Duodenal mucosa (tissue), 2 donors: ENCODE measurements around the gene ONECUT2.
"Not testable (repeated sequence)": the region's sequence is repeated elsewhere in the genome, so short reads cannot be mapped to it uniquely, and the experiment has no call there.

Source experiments
- H3K27ac ChIP-seq: one replicate; pipeline ENCODE4 v1.7.0; 2013; ENCODE audit warnings: low read depth, low read length
- H3K27me3 ChIP-seq, 2 donors: one replicate each; pipeline ENCODE4 v1.7.0; 2013; ENCODE audit warnings: low read length in 2 of 2, control low read depth in 1 of 2; ENCODE audit not compliant: insufficient read depth in 2 of 2, control insufficient read depth in 1 of 2
- H3K36me3 ChIP-seq, 2 donors: one replicate each; pipeline ENCODE4 v1.7.0; 2013; ENCODE audit warnings: low read length in 2 of 2, control low read depth in 1 of 2; ENCODE audit not compliant: insufficient read depth in 2 of 2, control insufficient read depth in 1 of 2
- H3K4me1 ChIP-seq, 2 donors: one replicate each; pipeline ENCODE4 v1.7.0; 2013; ENCODE audit warnings: low read length in 2 of 2, control low read depth in 1 of 2; ENCODE audit not compliant: insufficient read depth in 2 of 2, control insufficient read depth in 1 of 2
- H3K4me3 ChIP-seq, 2 donors: one replicate each; pipeline ENCODE4 v1.7.0; 2013; ENCODE audit warnings: low read length in 2 of 2, low read depth in 1 of 2
- H3K9ac ChIP-seq, 2 donors: one replicate each; pipeline ENCODE4 v1.7.0; 2013; ENCODE audit warnings: low read length in 2 of 2, low read depth in 1 of 2
- H3K9me3 ChIP-seq, 2 donors: one replicate each; pipeline ENCODE4 v1.7.0; 2013; ENCODE audit warnings: low read length in 2 of 2, control low read depth in 1 of 2; ENCODE audit not compliant: control insufficient read depth in 1 of 2

Gene ONECUT2

DNA sequence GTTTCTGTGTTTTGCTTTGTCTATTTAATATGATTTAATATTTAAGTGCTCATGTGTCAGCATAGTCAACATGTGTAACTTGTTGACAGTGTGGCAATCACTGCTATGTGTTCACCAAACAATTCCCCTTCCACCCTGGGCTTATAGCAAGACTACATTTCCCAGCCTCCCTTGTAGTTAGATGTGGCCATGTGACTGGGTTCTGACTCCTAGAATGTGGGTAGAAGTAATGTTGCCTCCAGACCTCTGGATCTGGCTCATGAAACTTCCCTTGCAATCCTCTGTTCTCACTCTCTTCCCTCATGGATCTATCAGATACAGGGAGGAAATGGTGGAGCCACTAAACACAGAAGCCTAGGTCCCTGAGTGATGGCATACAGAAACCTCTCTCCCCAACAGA is 87.2 kb downstream of the ONECUT2 start:
- H3K27me3 ChIP-seq, H3K4me3 ChIP-seq, H3K9me3 ChIP-seq, H3K4me1 ChIP-seq, H3K27ac ChIP-seq, H3K9ac ChIP-seq, H3K36me3 ChIP-seq: not testable (repeated sequence)

DNA sequence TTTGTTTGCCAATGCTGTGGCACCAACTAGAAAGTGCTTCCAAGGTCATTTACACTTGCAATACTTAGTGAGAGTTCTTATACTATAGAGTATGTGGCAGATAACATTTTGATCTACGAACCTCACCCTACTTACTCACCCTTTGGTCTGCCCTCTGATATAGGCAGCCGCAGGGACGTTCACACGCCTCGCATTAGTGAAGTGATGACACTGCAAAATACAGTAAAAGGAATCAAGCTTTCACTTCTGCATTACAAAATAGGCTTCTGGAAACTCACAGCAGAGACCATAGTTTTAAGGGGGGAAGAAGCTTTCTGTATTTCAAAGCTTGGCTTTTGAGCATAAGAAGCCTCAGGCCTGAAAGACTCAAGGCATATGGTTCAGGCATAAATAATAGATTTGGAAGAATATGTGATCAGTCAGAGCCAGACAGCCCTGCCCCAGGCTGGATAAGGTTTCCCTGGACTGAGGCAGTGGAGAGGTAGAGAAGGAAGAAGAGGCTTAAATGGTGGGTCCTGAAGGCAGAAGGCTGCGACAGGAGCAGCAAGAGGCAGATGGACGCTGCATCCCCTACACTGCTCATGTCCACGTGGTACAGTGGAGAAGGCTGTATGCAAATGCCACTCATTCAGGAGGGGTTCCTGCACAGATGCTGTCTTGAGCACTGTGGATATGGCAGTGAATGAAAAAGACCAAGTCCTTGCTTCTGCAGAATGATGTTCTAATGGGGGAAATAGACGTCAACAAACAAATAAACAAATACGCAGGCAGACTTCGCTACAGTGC is 88.2 kb downstream of the ONECUT2 start:
- Histone ChIP-seq H3K27ac (no peak overlapping the region), H3K9me3 (peaks cover 0 to 4% of the 10 kb centered on the region in 2 donors), H3K4me1 (peaks cover 0 to 6% of the 10 kb centered on the region in 2 donors)

GRCh38 chr18:57527556-57528229 is 92.5 kb downstream of the ONECUT2 start:
- no peaks in the 10 kb centered on the region for H3K27me3 ChIP-seq
- H3K27ac ChIP-seq, result no peak overlapping the region
- no peak overlapping the region for H3K9ac ChIP-seq
- peaks cover 0 to 6% of the 10 kb centered on the region in 2 donors for H3K4me1 ChIP-seq
- no peak overlapping the region for H3K4me3 ChIP-seq
- H3K36me3 ChIP-seq, result no peaks in the 10 kb centered on the region
- H3K9me3 ChIP-seq, result peaks cover 0 to 4% of the 10 kb centered on the region in 2 donors

More for the DNA sequence above, 88.2 kb downstream of the ONECUT2 start:
- no peak overlapping the region for H3K4me3 ChIP-seq
- H3K9ac ChIP-seq, result no peak overlapping the region
- no peaks in the 10 kb centered on the region for H3K36me3 ChIP-seq
- no peaks in the 10 kb centered on the region for H3K27me3 ChIP-seq

DNA sequence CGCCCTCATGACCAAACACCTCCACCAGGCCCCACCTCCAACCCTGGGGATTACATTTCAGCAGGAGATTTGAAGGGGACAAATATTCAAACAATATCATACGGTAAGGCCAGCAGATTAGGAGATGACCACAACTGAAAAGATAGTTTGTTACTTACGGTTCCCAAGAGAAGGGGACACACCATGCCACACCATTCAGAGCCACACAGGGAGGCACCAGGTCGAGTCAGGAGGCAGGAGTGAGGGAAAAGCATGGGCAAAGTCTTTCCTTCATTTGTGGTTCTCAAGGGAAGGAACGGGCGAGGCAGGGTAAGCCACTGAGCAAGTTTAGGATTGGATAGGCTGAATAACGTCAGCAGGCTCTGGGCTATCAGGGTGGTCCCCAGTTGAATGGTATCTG is 94.0 kb downstream of the ONECUT2 start:
- Histone ChIP-seq H3K9ac (no peak overlapping the region), H3K36me3 (no peaks in the 10 kb centered on the region), H3K27ac (no peak overlapping the region), H3K27me3 (no peaks in the 10 kb centered on the region), H3K9me3 (peaks cover 0 to 4% of the 10 kb centered on the region in 2 donors), H3K4me3 (no peak overlapping the region), H3K4me1 (peaks cover 0 to 5% of the 10 kb centered on the region in 2 donors)

GRCh38 chr18:57533006-57533867 is 98.1 kb downstream of the ONECUT2 start:
- no peaks in the 10 kb centered on the region for H3K9me3 ChIP-seq
- H3K27ac ChIP-seq, result no peak overlapping the region
- H3K9ac ChIP-seq, result no peak overlapping the region
- peaks cover 0 to 5% of the 10 kb centered on the region in 2 donors for H3K4me1 ChIP-seq
- H3K36me3 ChIP-seq, result no peaks in the 10 kb centered on the region
- no peak overlapping the region for H3K4me3 ChIP-seq
- no peaks in the 10 kb centered on the region for H3K27me3 ChIP-seq

DNA sequence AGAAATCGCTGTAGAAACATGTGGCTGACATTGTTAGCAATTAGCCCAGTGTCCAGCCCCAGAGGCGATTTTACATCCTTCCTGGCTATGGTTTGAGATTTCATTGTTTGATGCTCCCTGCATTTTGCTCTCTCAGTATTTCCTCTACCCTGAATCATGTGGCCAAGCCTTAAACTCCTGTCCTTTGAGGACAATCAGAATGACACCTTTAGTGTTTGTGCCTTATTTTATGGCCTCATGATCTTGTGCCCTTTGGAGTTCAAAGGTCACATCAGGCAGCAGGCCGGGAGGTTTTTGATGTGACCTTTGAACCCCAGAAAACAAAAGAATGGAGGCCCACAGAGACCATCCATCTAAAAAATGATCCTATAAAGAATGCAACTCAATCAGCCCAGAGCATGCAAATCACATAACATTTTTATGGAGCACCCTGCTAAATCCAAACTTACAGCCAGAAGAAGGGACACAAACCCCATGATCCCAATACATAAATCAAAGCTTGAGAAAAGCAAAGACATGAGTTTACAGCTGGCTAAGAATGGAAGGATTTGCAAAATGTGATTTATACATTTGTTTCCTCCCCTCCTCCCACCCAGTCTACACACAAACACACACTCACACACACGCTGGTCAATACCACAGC is 98.8 kb downstream of the ONECUT2 start:
- no peak overlapping the region for H3K9ac ChIP-seq
- H3K27me3 ChIP-seq, result no peaks in the 10 kb centered on the region
- peaks cover 0 to 5% of the 10 kb centered on the region in 2 donors for H3K4me1 ChIP-seq
- no peak overlapping the region for H3K4me3 ChIP-seq
- no peaks in the 10 kb centered on the region for H3K36me3 ChIP-seq
- H3K9me3 ChIP-seq, result no peaks in the 10 kb centered on the region
- no peak overlapping the region for H3K27ac ChIP-seq

DNA sequence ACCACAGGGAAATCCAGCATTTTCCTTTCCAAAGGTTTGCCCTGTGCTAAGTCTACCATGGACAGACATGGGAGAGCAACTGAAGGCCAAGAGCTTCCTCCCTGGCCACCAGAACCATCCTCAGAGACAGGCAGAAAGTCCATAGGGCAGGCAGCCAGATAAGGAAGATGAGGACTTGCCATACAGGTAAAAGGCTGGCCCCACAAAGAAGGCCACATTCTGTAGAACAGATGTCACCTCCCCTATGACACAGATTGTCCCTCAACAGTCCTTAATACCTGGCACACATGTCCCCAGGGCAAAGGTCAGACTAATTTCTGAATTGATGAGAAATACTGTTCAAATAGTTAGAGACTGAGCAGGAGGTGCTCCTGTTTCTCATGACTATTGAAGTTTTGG is 99.3 kb downstream of the ONECUT2 start:
- H3K36me3 ChIP-seq, result no peaks in the 10 kb centered on the region
- no peak overlapping the region for H3K9ac ChIP-seq
- H3K27me3 ChIP-seq, result no peaks in the 10 kb centered on the region
- H3K27ac ChIP-seq, result no peak overlapping the region
- H3K4me1 ChIP-seq, result peaks cover 0 to 5% of the 10 kb centered on the region in 2 donors
- H3K4me3 ChIP-seq, result no peak overlapping the region
- H3K9me3 ChIP-seq, result no peaks in the 10 kb centered on the region

DNA sequence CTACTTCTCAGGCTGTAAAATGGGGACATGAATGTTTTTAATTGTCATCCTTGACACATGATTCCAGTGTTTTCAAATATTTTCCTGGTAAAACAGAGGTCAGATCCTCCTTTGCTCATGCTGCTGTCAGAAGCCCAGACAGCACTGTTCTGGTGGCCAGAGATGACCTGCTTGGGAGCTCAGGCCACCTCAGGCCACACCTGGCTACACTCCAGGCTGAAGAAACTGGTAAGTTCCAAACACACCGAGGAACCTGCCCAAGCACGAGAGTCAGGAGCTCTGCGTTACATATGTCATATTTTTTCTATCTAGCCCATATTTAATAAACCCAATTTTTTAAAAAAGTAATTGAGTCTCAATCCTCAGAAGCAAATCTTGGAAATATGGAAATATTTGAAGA is 103.4 kb downstream of the ONECUT2 start:
- Histone ChIP-seq H3K36me3 (no peaks in the 10 kb centered on the region), H3K4me1 (peaks cover 0 to 1% of the 10 kb centered on the region in 2 donors), H3K4me3 (no peak overlapping the region), H3K27ac (no peak overlapping the region), H3K27me3 (no peaks in the 10 kb centered on the region), H3K9ac (no peak overlapping the region), H3K9me3 (no peaks in the 10 kb centered on the region)

DNA sequence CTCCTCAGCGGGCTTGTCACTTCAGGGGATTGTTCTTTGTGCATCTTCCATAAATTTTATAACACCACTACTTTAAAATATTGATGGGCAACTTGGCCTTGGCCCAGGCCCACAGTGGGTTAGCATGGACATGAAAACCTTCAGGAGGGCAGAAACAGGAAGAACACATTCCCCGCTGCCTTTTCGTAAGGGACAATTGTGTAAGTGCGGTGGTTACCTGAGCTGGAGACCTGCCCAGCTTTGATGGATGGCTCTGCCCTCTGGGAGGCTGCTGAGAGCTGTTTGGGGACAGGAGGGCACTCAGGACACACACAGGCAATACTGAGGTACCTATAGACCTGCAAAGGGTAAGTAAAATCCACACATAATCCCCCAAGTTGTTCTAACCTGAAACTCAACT is 104.5 kb downstream of the ONECUT2 start:
- H3K9ac ChIP-seq, result no peak overlapping the region
- no peak overlapping the region for H3K27ac ChIP-seq
- no peaks in the 10 kb centered on the region for H3K27me3 ChIP-seq
- H3K9me3 ChIP-seq, result no peaks in the 10 kb centered on the region
- H3K36me3 ChIP-seq, result no peaks in the 10 kb centered on the region
- H3K4me3 ChIP-seq, result no peak overlapping the region
- no peaks in the 10 kb centered on the region for H3K4me1 ChIP-seq
